Tibial nerve (tissue), 4 donors: ENCODE results near the gene UBE4A. TPM values are rescaled to one million over a fixed set of nuclear protein-coding genes. Genes with fewer than 3 reads are reported as not detected.

Experiments used
- DNase-seq, 2 donors: peaks; one replicate each; pipeline ENCODE4 v3.0.0-alpha.2; 2019; ENCODE audit warnings: low spot score in 2 of 2
- H3K27ac ChIP-seq, 4 donors: fragments of 200-600 bp; sonication (generic) in 3 of 4; one replicate each; pipeline ENCODE4 v1.5.1; 2017 to 2019; ENCODE audit warnings: mild to moderate bottlenecking in 1 of 4
- H3K27me3 ChIP-seq, 2 donors: fragments of 200-600 bp; sonication (generic) in 1 of 2; one replicate each; pipeline versions ENCODE4 v1.5.1 to v1.6.0; 2017 to 2019
- H3K36me3 ChIP-seq, 3 donors: fragments of 200-600 bp; sonication (generic); one replicate each; pipeline ENCODE4 v1.5.1; 2018 to 2019
- H3K4me1 ChIP-seq, 4 donors: fragments of 200-600 bp; sonication (generic) in 3 of 4; one replicate each; pipeline ENCODE4 v1.5.1; 2017 to 2019
- H3K4me3 ChIP-seq, 4 donors: fragments of 200-600 bp; sonication (generic) in 3 of 4; one replicate each; pipeline ENCODE4 v1.5.1; 2017 to 2019; ENCODE audit warnings: mild to moderate bottlenecking in 1 of 4, moderate library complexity in 1 of 4
- H3K9me3 ChIP-seq, 4 donors: fragments of 200-600 bp; sonication (generic) in 3 of 4; one replicate each; pipeline ENCODE4 v1.5.1; 2017 to 2019
- EP300 ChIP-seq, 2 donors: sonication (generic); formaldehyde crosslinking; IDR thresholded peaks; one replicate each; pipeline ENCODE4 v1.6.1; 2017; ENCODE audit warnings: antibody characterized with exemption in 2 of 2, mild to moderate bottlenecking in 1 of 2
- POLR2A ChIP-seq, 2 donors: fragments of 450-650 bp; IDR thresholded peaks; one replicate each; pipeline ENCODE4 v1.6.1; 2017; ENCODE audit warnings: antibody characterized with exemption in 2 of 2, mild to moderate bottlenecking in 2 of 2, moderate library complexity in 2 of 2
- WGBS, 2 donors: methylation state at CpG; one replicate each; pipeline ENCODE4 v1.1.5; 2018; 5-methylcytosine and 5-hydroxymethylcytosine counted together
- total RNA-seq, 4 donors: library from RNA; depleted of rRNA; stranded (reverse); fragments of >200 nt; gene quantifications; one replicate each; pipeline ENCODE4 v1.1.0, GENCODE V29; 2016
- TF ChIP-seq, protein P1 (sequence below), 5 experiments: fragments of 200-600 bp in 3 of 5; fragments of 450-650 bp in 2 of 5; sonication (generic) in 3 of 5; IDR thresholded peaks; one replicate each; pipeline ENCODE4 v1.5.1; 2016 to 2019; ENCODE audit warnings: antibody characterized with exemption in 5 of 5, mild to moderate bottlenecking in 3 of 5, moderate library complexity in 2 of 5

The UBE4A gene
- total RNA-seq, 4 donors from 2014 or later: 38.4 to 48.5 (median 41.4) TPM

GRCh38 chr11:118435893-118436624, 76.7 kb downstream of the UBE4A start, which contains the start of gene KMT2A:
KMT2A (plus strand) TSS chr11:118436492; CDS start chr11:118436513, 21 bp downstream.
- Histone ChIP-seq H3K4me1 (peaks cover 0 to 45% (median 31%) of the 10 kb centered on the region in 4 donors), H3K27ac (peak within 1 kb of the TSS; percentile 86 to 98 (median 96)), H3K9me3 (no peaks in the 10 kb centered on the region), H3K36me3 (no peaks in the 10 kb centered on the region), H3K4me3 (peak within 1 kb of the TSS; percentile 88 to 99 (median 98)), H3K27me3 (peaks cover 0 to 4% of the 10 kb centered on the region in 2 donors)
- TF ChIP-seq EP300 (IDR thresholded peaks at IDR 0.05): peak in 1 of 2 donors; percentile 67
- TF ChIP-seq, protein P1, sequence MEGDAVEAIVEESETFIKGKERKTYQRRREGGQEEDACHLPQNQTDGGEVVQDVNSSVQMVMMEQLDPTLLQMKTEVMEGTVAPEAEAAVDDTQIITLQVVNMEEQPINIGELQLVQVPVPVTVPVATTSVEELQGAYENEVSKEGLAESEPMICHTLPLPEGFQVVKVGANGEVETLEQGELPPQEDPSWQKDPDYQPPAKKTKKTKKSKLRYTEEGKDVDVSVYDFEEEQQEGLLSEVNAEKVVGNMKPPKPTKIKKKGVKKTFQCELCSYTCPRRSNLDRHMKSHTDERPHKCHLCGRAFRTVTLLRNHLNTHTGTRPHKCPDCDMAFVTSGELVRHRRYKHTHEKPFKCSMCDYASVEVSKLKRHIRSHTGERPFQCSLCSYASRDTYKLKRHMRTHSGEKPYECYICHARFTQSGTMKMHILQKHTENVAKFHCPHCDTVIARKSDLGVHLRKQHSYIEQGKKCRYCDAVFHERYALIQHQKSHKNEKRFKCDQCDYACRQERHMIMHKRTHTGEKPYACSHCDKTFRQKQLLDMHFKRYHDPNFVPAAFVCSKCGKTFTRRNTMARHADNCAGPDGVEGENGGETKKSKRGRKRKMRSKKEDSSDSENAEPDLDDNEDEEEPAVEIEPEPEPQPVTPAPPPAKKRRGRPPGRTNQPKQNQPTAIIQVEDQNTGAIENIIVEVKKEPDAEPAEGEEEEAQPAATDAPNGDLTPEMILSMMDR (IDR thresholded peaks at IDR 0.05): peak in 2 of 5 experiments; percentile 100
- peak in 1 of 2 donors; percentile 56 for TF ChIP-seq POLR2A (IDR thresholded peaks at IDR 0.05)
- 0 to 1% methylated on average over 31 to 54 of the region's 83 CpGs for WGBS, 2 donors
- DNase-seq: peak; percentile 96 to 97

GRCh38 chr11:118436639-118437207, 77.3 kb downstream of the UBE4A start:
- whole genome bisulfite sequencing, 2 donors: 0% methylated on average over 1 to 41 of the region's 55 CpGs
- TF ChIP-seq EP300 (IDR thresholded peaks at IDR 0.05) (no peak), POLR2A (IDR thresholded peaks at IDR 0.05) (no peak)
- TF ChIP-seq, protein P1 (IDR thresholded peaks at IDR 0.05): no peak
- peaks cover 0 to 4% of the 10 kb centered on the region in 2 donors for H3K27me3 ChIP-seq
- H3K4me3 ChIP-seq: peak overlapping the region; percentile 75 to 99 (median 93)
- no peaks in the 10 kb centered on the region for H3K36me3 ChIP-seq
- DNase-seq: peak in 1 of 2 donors; percentile 5
- peak overlapping the region; percentile 86 to 98 (median 96) for H3K27ac ChIP-seq
- H3K9me3 ChIP-seq: no peaks in the 10 kb centered on the region
- H3K4me1 ChIP-seq: peaks cover 0 to 52% (median 35%) of the 10 kb centered on the region in 4 donors

DNA sequence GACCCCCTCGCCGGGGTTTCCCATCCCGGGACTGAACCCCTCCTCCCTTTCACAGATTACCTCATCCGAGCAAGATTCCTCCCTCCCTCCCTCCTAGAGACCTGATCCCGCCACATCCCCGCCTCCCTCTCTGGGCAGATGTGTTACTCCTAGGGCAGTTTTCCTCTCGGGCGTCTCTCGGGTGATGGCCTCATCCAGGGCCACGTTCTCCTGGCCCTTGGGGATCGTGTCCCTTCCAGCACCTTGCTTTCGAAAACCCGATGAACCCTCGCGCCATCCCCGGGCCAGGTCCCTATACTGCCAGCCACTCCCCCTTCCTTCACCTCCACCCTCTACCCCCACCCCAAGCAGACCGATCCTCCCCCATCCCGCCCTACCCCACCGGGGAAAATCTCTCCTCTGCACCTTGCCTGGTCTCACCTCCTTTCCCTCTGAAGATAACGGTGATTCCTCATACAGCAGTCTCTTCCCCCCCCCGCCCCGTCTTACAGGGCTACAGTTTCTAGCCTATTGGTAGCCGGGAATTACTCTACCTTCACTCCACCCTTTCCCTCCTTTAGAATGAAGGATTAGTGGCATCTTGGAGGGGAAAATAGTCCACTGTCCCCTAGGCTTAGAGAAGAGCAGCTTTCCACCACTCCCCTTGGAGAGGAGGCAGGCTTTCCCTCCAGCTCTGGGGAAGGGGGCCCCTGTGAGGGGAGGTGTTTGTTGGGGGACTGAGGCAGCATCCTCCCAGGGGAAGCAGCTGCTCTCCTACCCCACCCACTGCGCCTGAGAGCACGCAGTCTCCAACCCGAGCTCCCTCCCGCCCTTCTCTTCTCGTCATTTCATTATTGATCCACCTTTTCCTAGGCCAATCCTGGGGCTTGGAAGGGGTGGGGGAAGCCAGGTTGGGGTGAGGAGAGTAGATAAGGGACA, 78.1 kb downstream of the UBE4A start:
- Histone ChIP-seq H3K27ac (peak overlapping the region; percentile 86 to 98 (median 96)), H3K4me3 (peak overlapping the region; percentile 75 to 99 (median 93)), H3K36me3 (no peaks in the 10 kb centered on the region), H3K27me3 (peaks cover 0 to 4% of the 10 kb centered on the region in 2 donors), H3K4me1 (peaks cover 0 to 59% (median 42%) of the 10 kb centered on the region in 4 donors), H3K9me3 (no peaks in the 10 kb centered on the region)
- 0 to 1% methylated on average over 27 to 28 of the region's 28 CpGs for WGBS, 2 donors
- TF ChIP-seq, protein P1 (IDR thresholded peaks at IDR 0.05): no peak
- no peak for TF ChIP-seq EP300 (IDR thresholded peaks at IDR 0.05)
- TF ChIP-seq POLR2A (IDR thresholded peaks at IDR 0.05): no peak
- peak in 1 of 2 donors; percentile 39 for DNase-seq

GRCh38 chr11:118438314-118438931, 79.0 kb downstream of the UBE4A start:
- Histone ChIP-seq H3K4me3 (peak overlapping the region; percentile 75 to 99 (median 93)), H3K9me3 (no peaks in the 10 kb centered on the region), H3K27me3 (peaks cover 0 to 4% of the 10 kb centered on the region in 2 donors), H3K27ac (peak overlapping the region; percentile 86 to 98 (median 96)), H3K36me3 (no peaks in the 10 kb centered on the region), H3K4me1 (peaks cover 0 to 69% (median 48%) of the 10 kb centered on the region in 4 donors)
- WGBS, 2 donors: 0 to 1% methylated on average over 14 of the region's 14 CpGs
- peak in 1 of 2 donors; percentile 62 for DNase-seq
- TF ChIP-seq POLR2A (IDR thresholded peaks at IDR 0.05) (no peak), EP300 (IDR thresholded peaks at IDR 0.05) (peak in 1 of 2 donors; percentile 33)

- Histone ChIP-seq H3K4me3 (no peak overlapping the region), H3K9me3 (no peaks in the 10 kb centered on the region), H3K36me3 (no peaks in the 10 kb centered on the region), H3K4me1 (peaks cover 0 to 70% (median 44%) of the 10 kb centered on the region in 4 donors), H3K27me3 (peaks cover 0 to 4% of the 10 kb centered on the region in 2 donors), H3K27ac (peak overlapping the region in 1 of 4 donors; percentile 6)
- TF ChIP-seq POLR2A (IDR thresholded peaks at IDR 0.05): no peak
- TF ChIP-seq EP300 (IDR thresholded peaks at IDR 0.05): no peak
- TF ChIP-seq, protein P1 (IDR thresholded peaks at IDR 0.05): no peak
- DNase-seq: no peak
These were observed 80.2 kb downstream of the UBE4A start for GRCh38 chr11:118439646-118440045.
